Neural cell (in vitro differentiated cells): ENCODE measurements around the gene TPSB2. TPM values are rescaled to one million over a fixed set of nuclear protein-coding genes. Genes with fewer than 3 reads are reported as not detected.

Source experiments
- H2AFZ ChIP-seq: fragments of 200-600, 300-800 bp; sonication (generic), shearing (Covaris generic); 2 replicates; pipeline ENCODE4 v1.6.0; 2014; ENCODE audit warnings: low read depth, mild to moderate bottlenecking, antibody characterized with exemption, low read length, moderate library complexity
- H3F3A ChIP-seq: fragments of 200-600 bp; shearing (Covaris generic); 2 replicates; pipeline ENCODE4 v1.6.1; 2016; ENCODE audit warnings: mild to moderate bottlenecking, moderate library complexity, mixed read lengths, antibody characterized with exemption, low read length; ENCODE audit not compliant: insufficient read depth, poor library complexity, severe bottlenecking
- H3K27ac ChIP-seq: fragments of 200-600, 300-800 bp; sonication (generic), shearing (Covaris generic); 2 replicates; pipeline ENCODE4 v1.5.1; 2014; ENCODE audit warnings: mild to moderate bottlenecking, low read length, moderate library complexity
- H3K27me3 ChIP-seq: fragments of 300-800, 200-600 bp; sonication (generic), shearing (Covaris generic); 2 replicates; pipeline ENCODE4 v1.6.0; 2014; ENCODE audit warnings: mild to moderate bottlenecking, low read depth, low read length, moderate library complexity; ENCODE audit not compliant: insufficient read depth
- H3K36me3 ChIP-seq: fragments of 300-800, 200-600 bp; sonication (generic), shearing (Covaris generic); 2 replicates; pipeline ENCODE4 v1.5.1; 2014; ENCODE audit warnings: mild to moderate bottlenecking, antibody characterized with exemption, low read length, moderate library complexity; ENCODE audit not compliant: insufficient read depth
- H3K4me2 ChIP-seq: fragments of 300-800, 200-600 bp; sonication (generic), shearing (Covaris generic); 2 replicates; pipeline ENCODE4 v1.6.0; 2014; ENCODE audit warnings: mild to moderate bottlenecking, low read length
- H3K4me3 ChIP-seq: fragments of 300-800, 200-600 bp; sonication (generic), shearing (Covaris generic); 2 replicates; pipeline ENCODE4 v1.5.1; 2014; ENCODE audit warnings: mild to moderate bottlenecking, low read length, moderate library complexity
- H3K79me2 ChIP-seq: fragments of 200-600 bp; shearing (Covaris generic); replicated peaks from 2 replicates; pipeline ENCODE4 v1.6.0; 2014; ENCODE audit warnings: mild to moderate bottlenecking, low read length, moderate library complexity; ENCODE audit not compliant: insufficient read depth
- H3K9ac ChIP-seq: fragments of 300-800, 200-600 bp; sonication (generic), shearing (Covaris generic); 2 replicates; pipeline ENCODE4 v1.6.1; 2016; ENCODE audit warnings: mild to moderate bottlenecking, low read length, mixed read lengths
- H3K9me2 ChIP-seq: fragments of 200-600 bp; shearing (Covaris generic); 2 replicates; pipeline ENCODE4 v1.6.1; 2016; ENCODE audit warnings: mild to moderate bottlenecking, low read length, mixed read lengths; ENCODE audit not compliant: insufficient read depth
- H3K9me3 ChIP-seq: fragments of 200-600, 300-800 bp; sonication (generic), shearing (Covaris generic); 2 replicates; pipeline ENCODE4 v1.6.1; 2016; ENCODE audit warnings: mild to moderate bottlenecking, mixed run types, low read length, moderate library complexity, mixed read lengths
- H4K20me1 ChIP-seq: fragments of 200-600 bp; shearing (Covaris generic); 2 replicates; pipeline ENCODE4 v1.6.1; 2016; ENCODE audit warnings: mild to moderate bottlenecking, mixed run types; ENCODE audit not compliant: insufficient read depth
- EP300 ChIP-seq: fragments of 450-650 bp; conservative IDR thresholded peaks from 2 replicates; pipeline ENCODE4 v1.6.1; 2014; ENCODE audit warnings: antibody characterized with exemption, mild to moderate bottlenecking, moderate library complexity; ENCODE audit not compliant: poor library complexity, severe bottlenecking
- EZH2 ChIP-seq: fragments of 200-600, 300-800 bp; shearing (Covaris generic), sonication (generic); IDR thresholded peaks from 2 replicates; pipeline ENCODE4 v1.6.1; 2014; ENCODE audit warnings: antibody characterized with exemption, low read length, borderline replicate concordance, mild to moderate bottlenecking; ENCODE audit not compliant: insufficient read depth, poor library complexity, severe bottlenecking
- MXI1 ChIP-seq: fragments of 450-650 bp; conservative IDR thresholded peaks from 2 replicates; pipeline ENCODE4 v1.6.1; 2014; ENCODE audit warnings: antibody characterized with exemption, mild to moderate bottlenecking; ENCODE audit not compliant: poor library complexity, severe bottlenecking
- POLR2AphosphoS5 ChIP-seq: IDR thresholded peaks from 2 replicates; pipeline ENCODE4 v1.6.1; 2012
- RAD21 ChIP-seq: fragments of 450-650 bp; conservative IDR thresholded peaks from 2 replicates; pipeline ENCODE4 v1.6.1; 2014; ENCODE audit warnings: antibody characterized with exemption, mild to moderate bottlenecking, moderate library complexity
- SMC3 ChIP-seq: fragments of 450-650 bp; conservative IDR thresholded peaks from 2 replicates; pipeline ENCODE4 v1.6.1; 2014; ENCODE audit warnings: antibody characterized with exemption, mild to moderate bottlenecking, moderate library complexity; ENCODE audit not compliant: poor library complexity
- TAF1 ChIP-seq: IDR thresholded peaks from 2 replicates; pipeline ENCODE4 v1.6.1; 2012; ENCODE audit warnings: low read depth
- polyA plus RNA-seq: library from polyadenylated mRNA; depleted of rRNA; stranded (reverse); fragments of >200 nt; gene quantifications from 2 replicates; pipeline ENCODE4 v1.2.3, GENCODE V29; 2014
- TF ChIP-seq, protein P1 (sequence below): fragments of 450-650 bp; IDR thresholded peaks from 2 replicates; pipeline ENCODE4 v1.5.1; 2014; ENCODE audit warnings: antibody characterized with exemption, mild to moderate bottlenecking, moderate library complexity; ENCODE audit not compliant: poor library complexity, severe bottlenecking
- TF ChIP-seq, protein P2 (sequence below): IDR thresholded peaks from 2 replicates; pipeline ENCODE4 v1.6.1; 2012; ENCODE audit warnings: borderline replicate concordance

TPSB2 gene
- polyA plus RNA-seq, 1 donor from 2014 or later = not detected

DNA sequence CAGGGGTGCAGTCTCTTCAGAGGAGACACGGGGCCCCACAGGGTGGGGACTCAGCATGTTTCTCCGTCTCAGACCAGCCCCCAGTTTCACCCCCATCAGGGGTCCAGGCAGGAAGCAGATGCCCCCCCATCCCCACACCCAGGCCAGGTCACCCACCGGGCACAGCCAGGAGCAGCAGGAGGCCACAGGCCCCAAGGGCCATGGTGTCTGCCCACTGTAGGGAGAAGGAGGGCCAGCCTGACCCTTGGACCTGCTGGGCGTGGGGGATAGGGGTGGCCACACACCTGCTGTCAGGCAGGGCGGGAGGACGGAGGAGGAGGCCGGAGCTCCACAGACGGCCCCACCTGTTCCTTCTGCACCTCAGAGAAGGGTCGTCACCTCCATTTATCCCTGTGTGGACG, 4.9 kb downstream of the TPSB2 start, which contains the start of gene TPSG1:
Gene TPSG1, minus strand, starts transcription at position 218 of the 401 bp plus-strand sequence. Its CDS starts 16 bp downstream, at position 202.
- Histone ChIP-seq H3K79me2 (no peaks in the 10 kb centered on the region), H3K9ac (no peak within 1 kb of the TSS), H3K4me2 (no peak within 1 kb of the TSS), H3K27me3 (no peaks in the 10 kb centered on the region), H3K9me2 (no peaks in the 10 kb centered on the region), H3K27ac (no peak within 1 kb of the TSS), H3K9me3 (no peaks in the 10 kb centered on the region), H2AFZ (no peak within 1 kb of the TSS), H3K4me3 (no peak within 1 kb of the TSS), H3F3A (no peaks in the 10 kb centered on the region), H4K20me1 (no peaks in the 10 kb centered on the region), H3K36me3 (no peaks in the 10 kb centered on the region)
- TF ChIP-seq POLR2AphosphoS5 (no peak), MXI1 (no peak), SMC3 (no peak), EZH2 (no peak), RAD21 (no peak), EP300 (no peak), TAF1 (no peak)
- TF ChIP-seq, protein P1, sequence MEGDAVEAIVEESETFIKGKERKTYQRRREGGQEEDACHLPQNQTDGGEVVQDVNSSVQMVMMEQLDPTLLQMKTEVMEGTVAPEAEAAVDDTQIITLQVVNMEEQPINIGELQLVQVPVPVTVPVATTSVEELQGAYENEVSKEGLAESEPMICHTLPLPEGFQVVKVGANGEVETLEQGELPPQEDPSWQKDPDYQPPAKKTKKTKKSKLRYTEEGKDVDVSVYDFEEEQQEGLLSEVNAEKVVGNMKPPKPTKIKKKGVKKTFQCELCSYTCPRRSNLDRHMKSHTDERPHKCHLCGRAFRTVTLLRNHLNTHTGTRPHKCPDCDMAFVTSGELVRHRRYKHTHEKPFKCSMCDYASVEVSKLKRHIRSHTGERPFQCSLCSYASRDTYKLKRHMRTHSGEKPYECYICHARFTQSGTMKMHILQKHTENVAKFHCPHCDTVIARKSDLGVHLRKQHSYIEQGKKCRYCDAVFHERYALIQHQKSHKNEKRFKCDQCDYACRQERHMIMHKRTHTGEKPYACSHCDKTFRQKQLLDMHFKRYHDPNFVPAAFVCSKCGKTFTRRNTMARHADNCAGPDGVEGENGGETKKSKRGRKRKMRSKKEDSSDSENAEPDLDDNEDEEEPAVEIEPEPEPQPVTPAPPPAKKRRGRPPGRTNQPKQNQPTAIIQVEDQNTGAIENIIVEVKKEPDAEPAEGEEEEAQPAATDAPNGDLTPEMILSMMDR = no peak
- TF ChIP-seq, protein P2, sequence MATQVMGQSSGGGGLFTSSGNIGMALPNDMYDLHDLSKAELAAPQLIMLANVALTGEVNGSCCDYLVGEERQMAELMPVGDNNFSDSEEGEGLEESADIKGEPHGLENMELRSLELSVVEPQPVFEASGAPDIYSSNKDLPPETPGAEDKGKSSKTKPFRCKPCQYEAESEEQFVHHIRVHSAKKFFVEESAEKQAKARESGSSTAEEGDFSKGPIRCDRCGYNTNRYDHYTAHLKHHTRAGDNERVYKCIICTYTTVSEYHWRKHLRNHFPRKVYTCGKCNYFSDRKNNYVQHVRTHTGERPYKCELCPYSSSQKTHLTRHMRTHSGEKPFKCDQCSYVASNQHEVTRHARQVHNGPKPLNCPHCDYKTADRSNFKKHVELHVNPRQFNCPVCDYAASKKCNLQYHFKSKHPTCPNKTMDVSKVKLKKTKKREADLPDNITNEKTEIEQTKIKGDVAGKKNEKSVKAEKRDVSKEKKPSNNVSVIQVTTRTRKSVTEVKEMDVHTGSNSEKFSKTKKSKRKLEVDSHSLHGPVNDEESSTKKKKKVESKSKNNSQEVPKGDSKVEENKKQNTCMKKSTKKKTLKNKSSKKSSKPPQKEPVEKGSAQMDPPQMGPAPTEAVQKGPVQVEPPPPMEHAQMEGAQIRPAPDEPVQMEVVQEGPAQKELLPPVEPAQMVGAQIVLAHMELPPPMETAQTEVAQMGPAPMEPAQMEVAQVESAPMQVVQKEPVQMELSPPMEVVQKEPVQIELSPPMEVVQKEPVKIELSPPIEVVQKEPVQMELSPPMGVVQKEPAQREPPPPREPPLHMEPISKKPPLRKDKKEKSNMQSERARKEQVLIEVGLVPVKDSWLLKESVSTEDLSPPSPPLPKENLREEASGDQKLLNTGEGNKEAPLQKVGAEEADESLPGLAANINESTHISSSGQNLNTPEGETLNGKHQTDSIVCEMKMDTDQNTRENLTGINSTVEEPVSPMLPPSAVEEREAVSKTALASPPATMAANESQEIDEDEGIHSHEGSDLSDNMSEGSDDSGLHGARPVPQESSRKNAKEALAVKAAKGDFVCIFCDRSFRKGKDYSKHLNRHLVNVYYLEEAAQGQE = no peak

DNA sequence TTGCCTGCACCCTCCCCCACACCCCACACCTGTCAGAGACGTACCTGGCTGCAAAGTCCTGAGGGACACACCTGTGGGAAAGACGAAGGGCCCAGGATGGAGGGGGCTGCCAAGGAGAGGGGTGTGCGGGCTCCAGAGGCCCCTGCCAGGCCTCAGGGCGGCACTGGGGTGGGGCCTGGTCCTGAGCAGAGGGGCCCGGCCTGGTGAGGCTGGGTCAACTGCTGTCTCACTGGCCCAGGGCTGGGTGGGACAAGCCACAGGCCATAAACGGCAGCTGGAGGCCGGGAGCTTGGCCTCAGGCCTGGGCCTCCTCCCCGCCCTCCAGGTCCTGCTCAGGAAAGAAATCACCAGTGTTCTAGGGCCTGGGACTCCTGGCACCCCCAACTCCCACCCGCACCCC, 5.4 kb downstream of the TPSB2 start:
- Histone ChIP-seq H3K79me2 (no peaks in the 10 kb centered on the region), H3K9ac (no peak overlapping the region), H3K9me2 (no peaks in the 10 kb centered on the region), H2AFZ (no peak overlapping the region), H3K4me3 (no peak overlapping the region), H4K20me1 (no peaks in the 10 kb centered on the region), H3K27me3 (no peaks in the 10 kb centered on the region), H3K27ac (no peak overlapping the region), H3K4me2 (no peak overlapping the region), H3K9me3 (no peaks in the 10 kb centered on the region), H3K36me3 (no peaks in the 10 kb centered on the region), H3F3A (no peaks in the 10 kb centered on the region)
- no peak for TF ChIP-seq SMC3
- TF ChIP-seq EZH2 = no peak
- TF ChIP-seq RAD21 = no peak
- TF ChIP-seq POLR2AphosphoS5 = no peak
- TF ChIP-seq, protein P2 = no peak
- TF ChIP-seq, protein P1 = no peak
- no peak for TF ChIP-seq TAF1
- TF ChIP-seq EP300 = no peak
- TF ChIP-seq MXI1 = no peak
